Glutamatergic neuron (in vitro differentiated cells): Measurements from ENCODE around the gene TRIM67. TPM values are rescaled to one million over a fixed set of nuclear protein-coding genes. Genes with fewer than 3 reads are reported as not detected.
"Not testable (repeated sequence)": the region's sequence is repeated elsewhere in the genome, so short reads cannot be mapped to it uniquely, and the experiment has no call there.

Experiments
- DNase-seq: peaks from one replicate; pipeline ENCODE4 v3.0.0; 2022
- H3K27ac Mint-ChIP-seq: one replicate; pipeline ENCODE4 v1.8.0; 2020; ENCODE audit warnings: mild to moderate bottlenecking, mixed read lengths, inconsistent platforms; ENCODE audit not compliant: unreplicated experiment
- H3K27me3 Mint-ChIP-seq: one replicate; pipeline ENCODE4 v1.8.0; 2020; ENCODE audit warnings: mild to moderate bottlenecking, moderate library complexity, mixed read lengths, inconsistent platforms; ENCODE audit not compliant: unreplicated experiment
- H3K36me3 Mint-ChIP-seq: one replicate; pipeline ENCODE4 v1.8.0; 2020; ENCODE audit warnings: mild to moderate bottlenecking, mixed read lengths, inconsistent platforms; ENCODE audit not compliant: unreplicated experiment
- H3K4me1 Mint-ChIP-seq: one replicate; pipeline ENCODE4 v1.8.0; 2020; ENCODE audit warnings: mild to moderate bottlenecking, low read depth, mixed read lengths, inconsistent platforms; ENCODE audit not compliant: unreplicated experiment
- H3K4me3 Mint-ChIP-seq: one replicate; pipeline ENCODE4 v1.8.0; 2020; ENCODE audit warnings: mild to moderate bottlenecking, mixed read lengths, inconsistent platforms; ENCODE audit not compliant: unreplicated experiment
- H3K9me3 Mint-ChIP-seq: one replicate; pipeline ENCODE4 v1.8.0; 2020; ENCODE audit warnings: mild to moderate bottlenecking, moderate library complexity, mixed read lengths, inconsistent platforms; ENCODE audit not compliant: unreplicated experiment
- CTCF ChIP-seq: fragments of 200-600 bp; sonication (generic); IDR thresholded peaks from one replicate; pipeline ENCODE4 v1.5.0; 2021; ENCODE audit not compliant: partially characterized antibody, unreplicated experiment
- total RNA-seq: library from RNA; stranded (reverse); fragmentation: NEBNext Ultra II Directional; extraction: Animal tissue kit (Norgen Biotek cat#: 25700); gene quantifications from one replicate; pipeline ENCODE4 v1.2.1, GENCODE V29; 2021; ENCODE audit not compliant: unreplicated experiment

Gene TRIM67
- total RNA-seq, 1 donor from 2014 or later, result 3.9 TPM

- H3K36me3 Mint-ChIP-seq, result peaks cover 3% of the 10 kb centered on the region
- TF ChIP-seq CTCF, result no peak
- no peaks in the 10 kb centered on the region for H3K4me1 Mint-ChIP-seq
- H3K27me3 Mint-ChIP-seq, result peaks cover 6% of the 10 kb centered on the region
- no peak overlapping the region for H3K4me3 Mint-ChIP-seq
- no peak overlapping the region for H3K27ac Mint-ChIP-seq
- no peaks in the 10 kb centered on the region for H3K9me3 Mint-ChIP-seq
- no peak for DNase-seq
Measured at GRCh38 chr1:231157311-231157710, 4.5 kb upstream of the TRIM67 start.

- H3K9me3 Mint-ChIP-seq, H3K27me3 Mint-ChIP-seq, H3K36me3 Mint-ChIP-seq, H3K27ac Mint-ChIP-seq, H3K4me1 Mint-ChIP-seq, H3K4me3 Mint-ChIP-seq, DNase-seq: not testable (repeated sequence)
Measured at GRCh38 chr1:231158141-231158540, 3.7 kb upstream of the TRIM67 start.

GRCh38 chr1:231159202-231159962 is 2.5 kb upstream of the TRIM67 start:
- TF ChIP-seq CTCF, result no peak
- H3K4me1 Mint-ChIP-seq, result no peaks in the 10 kb centered on the region
- DNase-seq, result no peak
- peaks cover 11% of the 10 kb centered on the region for H3K27me3 Mint-ChIP-seq
- no peak overlapping the region for H3K27ac Mint-ChIP-seq
- peaks cover 4% of the 10 kb centered on the region for H3K9me3 Mint-ChIP-seq
- H3K4me3 Mint-ChIP-seq, result no peak overlapping the region
- H3K36me3 Mint-ChIP-seq, result no peaks in the 10 kb centered on the region

- H3K9me3 Mint-ChIP-seq, result peaks cover 4% of the 10 kb centered on the region
- TF ChIP-seq CTCF, result no peak
- DNase-seq, result no peak
- no peaks in the 10 kb centered on the region for H3K36me3 Mint-ChIP-seq
- peak overlapping the region; percentile 75 for H3K4me3 Mint-ChIP-seq
- H3K27ac Mint-ChIP-seq, result no peak overlapping the region
- no peaks in the 10 kb centered on the region for H3K4me1 Mint-ChIP-seq
- H3K27me3 Mint-ChIP-seq, result peaks cover 13% of the 10 kb centered on the region
Measured at GRCh38 chr1:231159963-231160761, 1.7 kb upstream of the TRIM67 start.

GRCh38 chr1:231160895-231161666 is 777 bp upstream of the TRIM67 start:
- H3K4me3 Mint-ChIP-seq, result peak overlapping the region; percentile 81
- DNase-seq, result peak; percentile 45
- peaks cover 4% of the 10 kb centered on the region for H3K9me3 Mint-ChIP-seq
- H3K4me1 Mint-ChIP-seq, result no peaks in the 10 kb centered on the region
- no peak overlapping the region for H3K27ac Mint-ChIP-seq
- no peak for TF ChIP-seq CTCF
- peaks cover 13% of the 10 kb centered on the region for H3K27me3 Mint-ChIP-seq
- no peaks in the 10 kb centered on the region for H3K36me3 Mint-ChIP-seq
